ENCODE results near the gene C7.
"Not testable (repeated sequence)": the region's sequence is repeated elsewhere in the genome, so short reads cannot be mapped to it uniquely, and the experiment has no call there.

Gene C7

GRCh38 chr5:41009232-41009631 is 99.9 kb downstream of the C7 start:
- in situ Hi-C loops (cut with MboI; ENCODE audit: low pct_unique_long_range_greater_than_20kb, low sequenced_read_pairs, unreplicated experiment): no loop called here
- no peak for TF ChIP-seq CTCF (IDR thresholded peaks at IDR 0.05; ENCODE audit: extremely low read depth, insufficient read depth, missing control alignments)
- no peak for DNase-seq (ENCODE audit: low spot score)

GRCh38 chr5:41010572-41010971 is 101.3 kb downstream of the C7 start:
- no peak for DNase-seq (ENCODE audit: low spot score)
- in situ Hi-C loops (cut with MboI; ENCODE audit: low pct_unique_long_range_greater_than_20kb, low sequenced_read_pairs, unreplicated experiment): no loop called here
- no peak for TF ChIP-seq CTCF (IDR thresholded peaks at IDR 0.05; ENCODE audit: extremely low read depth, insufficient read depth, missing control alignments)

- in situ Hi-C loops (cut with MboI; ENCODE audit: low pct_unique_long_range_greater_than_20kb, low sequenced_read_pairs, unreplicated experiment): no loop called here
- TF ChIP-seq CTCF (IDR thresholded peaks at IDR 0.05; ENCODE audit: extremely low read depth, insufficient read depth, missing control alignments): no peak
- DNase-seq (ENCODE audit: low spot score): no peak
Observed at GRCh38 chr5:41012318-41012717, 103.0 kb downstream of the C7 start.

- in situ Hi-C loops (cut with MboI; ENCODE audit: low pct_unique_long_range_greater_than_20kb, low sequenced_read_pairs, unreplicated experiment); DNase-seq (ENCODE audit: low spot score): not testable (repeated sequence)
Observed at GRCh38 chr5:41022600-41022999, 113.3 kb downstream of the C7 start.
